CMK (cell line): ENCODE results near the gene COL1A2.

Source experiments
- DNase-seq: peaks from one replicate; pipeline ENCODE4 v3.0.0-alpha.2; 2010; ENCODE audit warnings: low read depth

Gene COL1A2

DNA sequence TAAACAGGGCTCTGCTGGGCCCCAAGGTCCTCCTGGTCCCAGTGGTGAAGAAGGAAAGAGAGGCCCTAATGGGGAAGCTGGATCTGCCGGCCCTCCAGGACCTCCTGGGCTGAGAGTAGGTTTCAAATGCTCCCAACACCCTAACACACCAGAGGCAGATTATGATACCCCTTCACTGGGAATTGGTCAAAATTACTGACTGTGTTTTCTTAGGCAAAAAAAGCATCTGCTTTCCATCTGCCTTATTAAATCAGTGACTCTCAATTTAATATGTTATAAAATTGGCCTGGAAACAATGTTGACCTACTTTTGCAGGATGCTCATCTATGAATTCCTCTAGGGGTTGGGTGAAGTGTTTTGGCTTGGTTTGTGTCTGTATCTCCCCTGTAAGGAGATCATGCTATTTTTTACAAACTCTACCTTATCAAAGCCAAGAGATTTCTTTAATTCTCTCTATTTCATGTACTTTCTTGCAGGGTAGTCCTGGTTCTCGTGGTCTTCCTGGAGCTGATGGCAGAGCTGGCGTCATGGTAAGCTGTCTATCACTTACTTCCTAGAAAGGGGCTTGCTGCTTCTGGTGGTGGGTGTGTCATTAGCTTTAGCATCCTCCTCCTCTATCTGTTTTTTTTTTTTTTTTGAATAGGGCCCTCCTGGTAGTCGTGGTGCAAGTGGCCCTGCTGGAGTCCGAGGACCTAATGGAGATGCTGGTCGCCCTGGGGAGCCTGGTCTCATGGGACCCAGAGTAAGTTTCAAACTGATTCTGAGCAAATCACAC is 15.9 kb downstream of the COL1A2 start:
- DNase-seq = no peak

DNA sequence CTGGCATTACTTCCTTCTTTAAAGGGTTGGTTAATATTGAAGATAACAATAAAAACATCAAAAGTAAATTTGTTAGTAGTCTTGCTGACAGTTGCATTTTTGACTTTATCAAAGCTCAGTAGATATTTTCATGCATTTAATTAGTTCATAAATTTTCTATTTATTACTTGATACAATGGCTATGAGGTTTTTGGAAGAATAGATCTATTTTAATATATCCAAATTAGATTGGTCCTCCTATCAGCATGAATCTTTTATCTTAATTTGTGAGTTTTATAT is 16.4 kb downstream of the COL1A2 start:
- DNase-seq = no peak

DNA sequence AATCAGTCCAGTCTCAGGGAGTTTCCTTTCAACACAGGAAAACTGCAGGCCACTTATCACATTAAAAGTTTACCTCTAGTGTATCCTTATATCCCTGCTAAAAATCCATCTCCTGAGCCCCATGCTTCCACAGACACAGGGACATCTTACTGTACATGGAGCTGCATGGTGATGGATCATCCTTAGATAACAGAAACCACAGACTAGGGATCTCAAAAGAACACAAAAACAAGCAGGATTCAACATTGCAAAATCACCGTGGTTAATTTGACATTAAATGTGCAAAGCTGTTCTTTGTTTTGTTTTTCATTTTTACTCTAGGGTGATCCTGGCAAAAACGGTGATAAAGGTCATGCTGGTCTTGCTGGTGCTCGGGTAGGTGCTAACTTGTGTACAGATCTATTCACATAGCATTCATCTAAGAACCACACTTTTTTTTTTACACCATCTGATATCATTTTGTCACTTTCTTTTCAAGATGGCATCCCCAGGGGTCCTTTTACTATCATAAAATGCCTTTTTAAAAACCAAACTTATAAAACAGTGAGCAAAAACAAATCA is 18.1 kb downstream of the COL1A2 start:
- DNase-seq = no peak

- no peak for DNase-seq
Measured at GRCh38 chr7:94414481-94414880, 19.8 kb downstream of the COL1A2 start.

- DNase-seq = no peak
Measured at GRCh38 chr7:94414980-94415379, 20.3 kb downstream of the COL1A2 start.

DNA sequence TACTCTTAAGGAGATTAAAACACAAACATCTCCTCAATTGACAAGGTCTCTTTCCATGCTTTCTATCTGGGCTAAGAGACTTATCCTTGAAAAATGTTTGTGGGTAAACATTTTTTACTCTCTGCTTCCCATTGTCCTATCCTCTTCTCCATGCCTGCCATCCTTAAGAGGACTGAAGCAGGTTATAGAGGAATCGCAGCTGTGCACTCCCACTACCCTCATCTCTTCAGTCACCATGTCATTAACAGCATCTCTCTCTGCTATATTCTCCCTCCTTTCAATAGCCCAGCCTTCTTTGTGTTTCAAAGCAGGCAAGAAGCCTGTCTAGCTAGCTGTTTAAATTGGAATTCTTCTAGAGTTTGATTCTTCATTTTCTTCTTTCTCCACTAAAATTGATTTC is 22.6 kb downstream of the COL1A2 start:
- DNase-seq = no peak

DNA sequence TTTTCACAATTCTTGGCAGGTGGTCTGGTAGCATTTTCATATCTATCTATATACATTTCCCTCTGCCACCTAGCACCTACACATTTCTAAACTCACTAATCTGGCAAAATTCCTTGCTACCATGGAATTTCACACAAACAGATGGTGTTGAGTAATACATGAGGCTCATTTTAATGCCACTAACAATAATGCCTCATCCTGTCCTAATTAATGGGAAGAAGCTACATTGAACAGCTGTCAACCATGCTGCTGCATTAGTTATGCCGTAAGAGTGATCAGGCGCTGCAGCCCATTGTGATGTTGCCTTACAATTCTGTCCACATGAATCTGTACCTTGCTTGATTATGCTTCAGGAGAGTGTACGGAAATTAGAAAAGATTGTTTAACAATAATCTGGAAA is 23.2 kb downstream of the COL1A2 start:
- no peak for DNase-seq

DNA sequence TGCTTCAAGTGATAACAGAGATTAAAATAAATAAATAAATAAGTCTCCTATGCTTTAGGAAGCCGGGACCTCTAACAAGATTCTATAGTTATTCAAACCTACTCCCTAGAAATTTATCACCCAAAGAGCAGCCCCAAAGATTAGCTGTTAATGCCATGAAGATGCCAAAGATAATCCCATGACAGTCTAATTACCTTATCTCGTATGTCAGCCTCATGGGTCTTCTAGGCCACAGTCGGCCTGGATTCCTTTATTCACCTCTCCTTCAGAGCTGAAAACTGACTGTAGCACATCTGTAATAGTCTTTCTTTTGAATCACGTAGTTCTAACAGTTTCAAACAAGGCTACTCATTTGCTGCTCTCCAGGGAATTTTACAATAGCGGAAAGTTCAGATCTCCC is 24.2 kb downstream of the COL1A2 start:
- no peak for DNase-seq

GRCh38 chr7:94420328-94420727 is 25.6 kb downstream of the COL1A2 start:
- DNase-seq = no peak

GRCh38 chr7:94421681-94422080 is 27.0 kb downstream of the COL1A2 start:
- no peak for DNase-seq

GRCh38 chr7:94422136-94422535 is 27.4 kb downstream of the COL1A2 start:
- DNase-seq = no peak

- DNase-seq = no peak
Measured at GRCh38 chr7:94422827-94423460, 28.2 kb downstream of the COL1A2 start.

DNA sequence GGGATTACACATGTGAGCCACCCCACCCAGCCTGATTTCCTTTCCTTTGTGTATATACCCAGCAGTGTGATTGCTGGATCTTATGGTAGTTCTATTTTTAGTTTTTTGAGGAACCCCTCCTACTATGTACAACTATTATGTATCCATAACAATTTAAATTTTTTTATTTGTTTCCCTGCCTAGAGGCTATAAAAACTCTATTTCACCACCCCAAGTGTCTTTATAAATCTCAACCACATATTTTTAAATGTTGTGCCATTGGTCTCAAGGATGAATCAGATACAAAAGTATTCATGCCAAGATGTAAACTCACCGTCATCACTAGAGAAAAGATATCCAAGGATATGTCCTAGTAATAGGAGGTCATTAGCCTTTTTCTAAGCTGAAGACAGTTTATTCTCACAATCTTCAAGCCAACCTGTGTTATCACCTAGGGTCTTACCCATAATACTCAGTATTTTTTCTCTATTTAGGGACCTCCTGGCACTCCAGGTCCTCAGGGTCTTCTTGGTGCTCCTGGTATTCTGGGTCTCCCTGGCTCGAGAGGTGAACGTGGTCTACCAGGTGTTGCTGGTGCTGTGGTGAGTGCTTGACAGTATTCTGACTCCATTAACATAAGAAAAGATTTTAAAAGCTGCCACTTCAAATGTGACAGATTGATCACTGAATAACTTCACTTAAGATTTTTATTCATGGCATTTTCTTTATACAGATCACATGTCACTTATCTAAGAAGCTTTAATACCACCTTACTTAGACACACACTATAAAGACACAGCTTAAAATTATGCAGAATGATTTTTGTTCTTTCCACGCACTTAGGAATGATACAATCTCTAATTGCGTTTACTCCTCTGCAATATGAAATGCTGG is 29.4 kb downstream of the COL1A2 start:
- no peak for DNase-seq

DNA sequence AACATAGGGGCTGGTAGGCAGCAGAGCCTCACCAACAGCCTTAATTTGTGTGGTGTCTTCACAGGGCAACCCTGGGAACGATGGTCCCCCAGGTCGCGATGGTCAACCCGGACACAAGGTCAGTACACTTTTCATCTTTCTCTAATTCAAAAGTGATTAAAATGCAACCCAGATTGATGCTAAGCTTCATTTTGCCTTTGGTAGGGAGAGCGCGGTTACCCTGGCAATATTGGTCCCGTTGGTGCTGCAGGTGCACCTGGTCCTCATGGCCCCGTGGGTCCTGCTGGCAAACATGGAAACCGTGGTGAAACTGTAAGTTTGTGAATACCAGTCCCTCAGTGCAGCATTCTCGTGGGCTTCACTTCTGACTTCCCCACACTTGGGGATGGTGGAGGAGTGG is 30.9 kb downstream of the COL1A2 start:
- DNase-seq = no peak

DNA sequence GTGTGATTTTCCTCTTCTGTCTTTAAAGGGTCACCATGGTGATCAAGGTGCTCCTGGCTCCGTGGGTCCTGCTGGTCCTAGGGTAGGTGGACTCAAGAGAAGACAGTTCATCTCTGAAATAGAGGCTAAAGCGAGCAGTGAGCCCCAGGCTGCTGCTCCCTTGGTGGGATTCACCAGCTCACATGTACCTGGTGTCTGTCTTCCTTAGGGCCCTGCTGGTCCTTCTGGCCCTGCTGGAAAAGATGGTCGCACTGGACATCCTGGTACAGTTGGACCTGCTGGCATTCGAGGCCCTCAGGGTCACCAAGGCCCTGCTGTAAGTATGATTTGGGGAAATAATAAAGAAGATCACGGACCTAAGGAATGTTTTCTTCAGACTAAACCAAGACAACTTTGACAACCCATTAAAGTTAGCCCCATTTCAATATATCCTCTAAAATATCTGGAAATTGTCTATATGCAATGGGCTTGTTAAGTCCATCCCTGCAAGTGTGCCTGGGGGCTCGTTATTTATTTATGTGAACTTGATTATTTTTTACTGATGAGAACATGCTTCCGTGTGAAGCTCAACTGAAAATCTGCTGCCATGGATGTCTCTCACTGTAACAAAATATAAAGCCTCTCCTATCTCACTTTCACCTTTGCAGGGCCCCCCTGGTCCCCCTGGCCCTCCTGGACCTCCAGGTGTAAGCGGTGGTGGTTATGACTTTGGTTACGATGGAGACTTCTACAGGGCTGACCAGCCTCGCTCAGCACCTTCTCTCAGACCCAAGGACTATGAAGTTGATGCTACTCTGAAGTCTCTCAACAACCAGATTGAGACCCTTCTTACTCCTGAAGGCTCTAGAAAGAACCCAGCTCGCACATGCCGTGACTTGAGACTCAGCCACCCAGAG is 32.5 kb downstream of the COL1A2 start:
- DNase-seq = no peak

GRCh38 chr7:94429153-94429552 is 34.5 kb downstream of the COL1A2 start:
- no peak for DNase-seq

DNA sequence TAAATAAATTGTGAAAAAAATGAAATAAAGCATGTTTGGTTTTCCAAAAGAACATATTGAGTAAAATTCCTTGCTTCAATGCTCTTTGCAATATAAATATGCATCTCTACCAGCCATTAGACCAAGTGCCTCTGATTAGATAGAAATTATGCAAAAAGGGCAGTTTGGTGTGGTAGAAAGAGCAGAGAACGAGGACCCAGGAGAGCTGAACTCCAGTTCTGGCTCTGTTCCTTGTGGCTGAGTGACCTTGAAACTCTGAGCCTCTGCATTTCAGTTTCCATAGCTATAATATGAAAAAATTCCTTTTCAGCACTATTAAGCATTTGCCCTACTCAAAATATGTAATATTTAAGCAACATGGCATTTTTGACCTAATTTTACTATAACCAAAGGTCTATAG is 36.5 kb downstream of the COL1A2 start:
- DNase-seq = no peak

DNA sequence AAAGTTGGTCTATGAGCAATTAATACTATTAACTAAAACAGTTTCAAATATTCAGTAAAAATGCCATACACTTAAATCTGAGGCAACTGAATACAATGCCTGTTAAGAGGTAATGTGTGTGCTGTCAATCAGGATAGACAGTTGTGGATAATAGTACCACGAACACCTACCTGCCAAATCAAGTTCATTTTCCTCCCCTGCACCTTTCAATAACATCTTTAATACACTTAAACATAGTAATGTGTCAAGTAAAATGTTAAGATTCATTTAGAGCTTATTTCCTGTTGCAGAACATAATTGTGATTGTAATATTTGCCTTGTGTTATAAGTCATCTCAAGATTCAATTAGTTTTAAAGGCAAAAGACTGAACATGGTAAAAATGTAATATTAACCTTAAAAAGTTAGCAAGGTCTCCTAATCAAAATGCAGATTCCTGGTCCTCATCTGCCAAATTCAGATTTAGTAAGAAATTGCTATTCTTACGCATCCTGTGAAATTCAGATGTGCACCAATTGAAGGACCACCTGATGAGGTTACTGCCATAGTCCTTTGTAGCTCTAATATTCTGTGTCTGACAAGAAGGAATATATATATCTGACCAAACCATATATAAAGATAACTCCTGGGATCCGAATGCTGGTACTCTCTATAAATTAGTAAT is 37.1 kb downstream of the COL1A2 start:
- no peak for DNase-seq

GRCh38 chr7:94432281-94432670 is 37.6 kb downstream of the COL1A2 start:
- no peak for DNase-seq

DNA sequence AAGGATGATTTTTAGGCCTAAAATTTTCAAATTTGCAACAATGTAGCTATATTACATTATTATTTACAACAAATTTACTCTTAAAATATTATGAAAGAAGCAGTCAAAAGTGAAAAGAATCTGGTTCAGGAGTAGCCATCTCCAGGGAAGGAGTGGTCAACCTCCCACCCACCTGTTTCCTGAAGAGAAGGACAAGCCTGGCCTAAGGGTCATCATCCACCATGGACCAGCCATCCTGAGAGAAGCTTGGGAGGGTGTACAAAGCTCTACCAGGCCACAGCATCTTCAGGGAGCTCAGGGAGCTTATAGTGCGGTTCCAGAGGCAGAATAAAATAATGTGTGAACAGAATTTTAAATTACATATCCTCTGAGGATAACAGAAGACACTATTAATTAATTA is 38.1 kb downstream of the COL1A2 start:
- DNase-seq = no peak

DNA sequence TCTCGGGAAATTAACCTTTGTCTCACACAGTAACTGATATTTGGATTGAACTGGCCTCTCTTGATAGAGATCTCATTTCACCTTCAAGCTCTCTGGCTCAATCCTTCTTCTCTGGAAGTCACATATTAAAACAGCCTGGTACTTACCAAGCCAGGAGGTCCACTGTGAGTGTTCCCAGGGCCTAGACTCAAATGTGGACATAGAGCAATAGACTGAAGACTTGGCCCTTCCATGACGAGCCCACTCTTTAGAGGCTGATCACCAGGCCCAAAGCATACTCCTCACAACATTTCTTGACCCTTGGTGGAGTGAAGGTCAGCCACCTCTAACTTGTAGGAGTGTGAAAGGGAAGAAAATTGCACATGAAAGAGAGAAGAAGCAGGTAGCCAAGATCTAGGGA is 38.5 kb downstream of the COL1A2 start:
- no peak for DNase-seq
